ENCODE measurements around the gene HNRNPC. TPM values are rescaled to one million over a fixed set of nuclear protein-coding genes. Genes with fewer than 3 reads are reported as not detected.
"Not testable (repeated sequence)": the region's sequence is repeated elsewhere in the genome, so short reads cannot be mapped to it uniquely, and the experiment has no call there.

The HNRNPC gene
- total RNA-seq, 1 experiment from 2014 or later: 877 TPM

DNA sequence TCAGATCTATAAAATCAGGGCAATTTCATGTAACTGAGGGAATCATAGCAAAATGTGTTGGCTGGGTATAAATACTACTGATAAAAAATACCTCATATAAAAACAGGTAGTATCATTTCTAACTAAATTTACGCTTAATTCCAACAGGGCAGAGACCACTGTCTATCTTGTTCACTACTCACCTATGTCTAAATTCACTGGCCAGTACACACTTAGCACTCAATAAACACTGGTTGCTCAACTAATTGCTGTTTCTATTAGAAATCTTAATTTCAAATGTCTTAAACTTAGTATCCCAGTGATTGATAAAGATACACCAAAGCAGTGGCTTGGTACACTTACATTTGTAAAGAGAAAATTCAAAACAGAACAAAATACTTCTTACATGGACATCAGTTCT lies 55.6 kb downstream of the HNRNPC start:
- DNase-seq (ENCODE audit: low read depth): no peak

DNA sequence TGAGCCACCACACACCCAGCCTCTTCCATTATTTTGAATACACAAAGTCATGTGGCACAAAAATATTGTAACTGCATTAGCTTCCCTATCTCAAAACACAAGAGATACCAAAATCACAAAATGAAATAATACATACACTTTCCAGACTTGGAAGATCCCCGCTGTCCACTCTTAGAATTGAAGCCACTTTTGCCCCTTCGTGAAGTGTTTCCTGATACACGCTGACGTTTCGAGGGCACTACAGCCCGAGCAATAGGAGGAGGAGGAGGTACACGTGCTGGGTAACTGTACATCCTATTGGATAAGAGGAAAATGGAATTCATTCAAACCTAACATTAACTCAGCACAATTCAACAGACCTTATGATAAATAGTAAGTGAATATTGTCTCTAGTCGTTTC lies 56.4 kb downstream of the HNRNPC start:
- DNase-seq (ENCODE audit: low read depth): not testable (repeated sequence)

DNA sequence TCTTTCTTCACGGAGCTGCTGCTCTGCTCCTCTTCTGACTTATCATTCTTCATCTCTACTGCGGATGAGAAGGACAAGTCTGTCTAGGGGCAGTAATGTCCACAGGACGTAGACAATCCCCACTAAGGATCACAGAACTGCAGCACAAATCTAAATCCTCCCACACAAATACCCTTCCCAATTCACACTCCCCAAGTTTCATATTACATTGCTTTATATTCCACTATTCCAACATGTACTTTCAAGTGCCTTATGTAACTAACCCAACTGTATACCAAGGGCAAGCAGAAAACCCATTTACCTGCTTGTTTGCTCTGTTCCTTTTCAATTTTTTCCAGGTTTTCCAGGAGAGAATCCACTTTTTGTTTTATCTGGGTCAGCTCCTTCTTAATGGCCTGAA lies 57.7 kb downstream of the HNRNPC start:
- no peak for DNase-seq (ENCODE audit: low read depth)

DNA sequence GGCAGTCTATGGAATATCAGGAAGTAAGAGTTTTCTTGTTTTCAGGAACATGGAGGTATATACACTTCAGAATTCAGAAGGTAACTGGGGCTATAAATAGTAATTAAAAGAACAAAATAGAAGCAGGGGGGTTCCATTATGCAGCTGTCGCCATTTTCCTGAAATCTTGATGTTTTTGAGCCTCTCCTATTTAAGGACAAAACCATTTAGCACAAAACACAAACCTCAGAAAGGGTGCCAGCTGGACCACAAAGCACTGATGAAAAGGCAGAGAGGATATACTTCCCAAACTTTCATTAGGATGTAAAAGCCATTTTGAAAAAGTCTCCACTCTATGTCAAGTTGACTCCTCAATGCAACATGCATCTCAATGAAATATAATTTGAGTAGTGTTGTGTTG lies 59.2 kb downstream of the HNRNPC start:
- DNase-seq (ENCODE audit: low read depth): no peak

DNA sequence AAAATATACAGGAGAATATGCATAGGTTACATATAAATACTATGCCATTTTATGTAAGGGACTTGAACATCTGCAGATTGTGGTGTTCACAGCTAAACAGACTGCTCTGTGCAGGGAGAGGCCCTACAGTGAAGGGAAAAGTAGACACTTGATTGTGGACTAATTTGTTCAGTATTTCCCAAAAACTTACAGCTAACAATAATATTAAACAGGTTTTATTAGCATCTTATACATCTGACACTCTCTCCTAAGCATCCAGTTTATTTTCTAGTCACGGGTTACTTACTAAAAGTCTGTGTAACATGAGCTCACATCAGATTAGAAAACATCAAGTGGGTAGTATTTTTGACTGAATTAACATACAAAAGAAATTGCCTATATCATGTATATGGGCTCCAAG lies 60.1 kb downstream of the HNRNPC start:
- no peak for DNase-seq (ENCODE audit: low read depth)

DNA sequence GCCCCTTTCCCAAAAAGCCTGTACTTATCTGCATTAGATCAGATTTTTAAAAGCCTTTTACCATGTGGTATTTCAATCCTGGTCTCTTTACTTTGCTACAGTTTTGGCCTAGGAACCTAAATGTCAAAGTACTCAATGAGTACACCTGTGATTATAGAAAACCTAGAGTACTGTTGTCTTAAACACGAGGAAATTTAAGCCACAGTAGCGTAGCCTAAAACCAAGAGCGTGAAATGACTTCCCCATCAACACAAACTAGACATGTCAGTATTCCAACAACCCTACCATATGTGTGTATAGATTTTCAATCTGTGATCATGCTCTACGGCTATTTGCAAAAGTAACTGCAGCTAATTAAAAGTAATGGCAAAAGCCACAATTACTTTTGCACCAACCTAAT lies 60.7 kb downstream of the HNRNPC start:
- no peak for DNase-seq (ENCODE audit: low read depth)

DNA sequence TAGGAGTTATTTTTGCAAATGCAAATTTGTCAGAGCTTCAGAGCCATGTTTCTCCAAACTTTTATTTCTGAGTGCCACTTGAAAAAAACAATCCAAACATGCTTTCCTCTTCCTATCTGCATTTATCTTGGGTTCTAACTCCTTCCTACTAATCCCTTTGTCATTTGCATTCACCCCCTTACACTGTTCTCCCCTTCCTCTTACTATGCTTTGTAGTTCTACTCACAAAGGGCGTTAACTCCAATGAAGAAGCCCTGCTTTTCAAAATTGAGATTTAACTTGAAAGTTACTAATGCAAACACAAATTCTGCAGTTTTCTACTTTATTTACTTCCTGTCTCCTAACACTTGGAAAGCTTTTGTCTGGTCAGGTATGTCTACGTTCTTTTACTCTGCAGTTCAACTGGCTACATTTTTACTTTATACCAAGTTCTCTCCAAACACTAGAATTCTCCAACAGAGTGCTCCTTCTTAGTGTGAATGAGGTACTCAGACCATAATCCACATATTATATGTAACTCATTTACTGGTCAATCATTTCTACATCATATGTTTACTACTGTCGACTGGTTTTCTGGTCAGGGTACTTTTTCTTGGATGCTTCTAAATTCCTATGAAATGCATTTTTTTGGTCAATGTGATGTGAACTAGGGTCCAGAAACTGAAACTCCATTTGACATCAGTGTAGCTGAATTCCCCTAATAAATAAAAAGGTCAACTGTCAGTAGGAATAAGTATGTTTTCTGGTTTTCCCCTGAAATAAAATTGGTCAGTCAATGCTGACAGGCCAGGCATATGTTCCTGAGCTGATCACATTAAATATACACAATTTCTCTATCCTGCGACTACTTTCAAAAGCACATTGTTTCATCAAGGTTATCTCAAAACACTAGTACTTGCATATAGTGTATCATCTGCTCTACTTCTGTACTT lies 62.2 kb downstream of the HNRNPC start:
- no peak for DNase-seq (ENCODE audit: low read depth)

DNA sequence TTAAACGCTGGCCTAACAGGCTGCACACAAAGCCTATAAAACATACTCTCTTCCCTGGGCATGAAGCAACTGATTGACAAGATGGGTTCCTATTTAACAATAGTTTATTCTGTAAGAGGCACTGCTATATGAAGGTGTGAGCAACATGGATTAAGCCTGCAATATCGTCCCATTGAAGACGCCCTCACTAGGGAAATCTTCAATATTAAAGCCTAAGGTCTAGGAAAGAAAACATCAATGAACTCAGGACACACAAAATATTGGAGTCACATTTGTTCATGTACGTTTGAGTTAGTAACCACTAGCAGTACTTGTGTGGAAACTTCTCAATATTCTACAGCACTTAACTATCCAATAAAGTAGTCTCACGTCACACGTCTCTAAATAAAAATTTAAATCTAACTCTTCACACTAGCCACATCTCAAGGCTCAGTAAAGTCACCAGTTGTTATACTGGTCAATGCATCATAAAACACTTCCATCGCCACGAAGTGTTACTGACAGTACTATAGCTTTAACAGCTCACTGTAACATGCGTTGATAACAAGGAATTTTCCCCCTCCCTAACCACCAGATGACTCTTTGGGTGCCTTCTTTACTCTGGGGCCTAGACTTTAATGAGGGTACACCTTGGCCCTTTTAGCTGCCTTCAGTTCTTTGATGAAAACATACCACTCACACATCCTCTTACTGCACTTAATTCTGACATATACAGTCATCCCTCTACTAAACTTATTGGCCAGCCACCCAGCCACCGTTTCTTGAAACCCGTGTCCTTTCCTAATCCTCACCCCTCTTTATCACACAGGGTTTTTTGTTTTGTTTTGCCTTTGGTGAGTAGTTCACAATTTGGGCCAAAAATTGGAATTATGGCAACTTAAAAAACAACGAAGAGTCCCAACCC lies 63.3 kb downstream of the HNRNPC start:
- no peak for DNase-seq (ENCODE audit: low read depth)

DNA sequence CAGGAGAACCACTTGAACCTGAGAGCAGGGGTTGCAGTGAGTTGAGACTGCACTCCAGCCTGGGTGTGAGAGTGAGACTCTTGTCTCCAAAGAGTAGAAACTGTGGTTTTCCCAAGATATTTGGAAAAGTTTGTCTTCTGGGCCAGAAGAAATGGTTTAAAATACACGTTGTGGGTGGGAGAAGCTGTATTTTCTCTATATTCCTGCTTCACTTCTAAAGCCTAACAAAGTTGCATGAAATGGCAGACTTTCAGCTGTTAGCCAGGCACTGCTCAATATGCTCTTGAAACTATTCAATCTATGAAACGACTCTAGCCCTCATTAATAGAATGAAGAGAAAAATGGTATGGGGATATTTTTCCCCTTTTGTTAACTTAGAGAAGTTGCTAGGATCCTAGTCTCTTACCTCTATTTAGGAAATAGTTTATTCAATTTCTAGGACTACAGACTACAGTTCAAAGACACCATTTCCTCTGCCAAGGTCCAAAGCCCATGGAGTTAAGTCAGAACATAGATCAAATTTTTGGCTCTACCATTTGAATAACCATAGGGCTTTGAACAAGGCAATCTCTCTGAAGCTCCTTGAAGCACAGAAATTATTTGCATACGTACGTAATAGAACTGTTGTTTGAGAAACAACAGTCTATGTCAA lies 64.1 kb downstream of the HNRNPC start:
- DNase-seq (ENCODE audit: low read depth): no peak

DNA sequence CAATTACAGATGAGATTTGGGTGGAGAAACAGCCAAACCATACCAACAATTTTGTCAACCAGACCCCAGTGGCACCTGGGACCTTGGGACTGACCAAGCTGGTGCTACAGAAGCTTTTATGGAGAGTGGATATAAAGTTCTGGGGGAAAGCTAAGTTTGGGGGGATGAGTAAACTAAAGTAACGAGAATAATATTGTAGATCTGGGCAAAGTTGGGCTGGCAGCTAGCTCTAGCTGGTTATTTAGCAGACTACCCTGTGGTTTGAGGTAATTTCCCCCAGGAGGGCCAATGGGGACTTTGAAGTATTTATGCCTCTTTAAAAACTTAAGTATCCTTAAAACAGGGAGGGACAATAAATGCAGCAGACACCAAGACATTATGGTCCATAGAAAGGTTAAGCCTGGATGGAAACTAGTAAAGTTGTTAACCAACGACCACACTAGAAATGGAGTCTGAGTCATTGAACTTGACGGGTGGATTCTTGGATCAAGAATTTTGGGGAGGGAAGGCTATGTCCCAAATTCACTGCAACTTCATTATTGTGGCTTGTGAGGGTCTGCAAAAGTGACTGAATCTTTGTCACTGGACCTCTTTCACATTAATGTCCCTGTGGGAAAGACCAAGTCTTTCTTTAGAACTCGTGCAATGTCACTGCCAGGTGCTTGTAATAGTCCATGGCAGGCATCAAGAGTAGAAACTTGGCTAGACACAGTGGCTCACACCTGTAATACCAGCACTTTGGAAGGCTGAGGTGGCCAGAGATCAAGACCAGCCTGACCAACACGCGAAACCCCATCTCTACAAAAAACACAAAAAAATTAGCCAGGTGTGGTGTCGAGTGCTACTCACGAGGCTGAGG lies 64.8 kb downstream of the HNRNPC start:
- DNase-seq (ENCODE audit: low read depth): no peak

DNA sequence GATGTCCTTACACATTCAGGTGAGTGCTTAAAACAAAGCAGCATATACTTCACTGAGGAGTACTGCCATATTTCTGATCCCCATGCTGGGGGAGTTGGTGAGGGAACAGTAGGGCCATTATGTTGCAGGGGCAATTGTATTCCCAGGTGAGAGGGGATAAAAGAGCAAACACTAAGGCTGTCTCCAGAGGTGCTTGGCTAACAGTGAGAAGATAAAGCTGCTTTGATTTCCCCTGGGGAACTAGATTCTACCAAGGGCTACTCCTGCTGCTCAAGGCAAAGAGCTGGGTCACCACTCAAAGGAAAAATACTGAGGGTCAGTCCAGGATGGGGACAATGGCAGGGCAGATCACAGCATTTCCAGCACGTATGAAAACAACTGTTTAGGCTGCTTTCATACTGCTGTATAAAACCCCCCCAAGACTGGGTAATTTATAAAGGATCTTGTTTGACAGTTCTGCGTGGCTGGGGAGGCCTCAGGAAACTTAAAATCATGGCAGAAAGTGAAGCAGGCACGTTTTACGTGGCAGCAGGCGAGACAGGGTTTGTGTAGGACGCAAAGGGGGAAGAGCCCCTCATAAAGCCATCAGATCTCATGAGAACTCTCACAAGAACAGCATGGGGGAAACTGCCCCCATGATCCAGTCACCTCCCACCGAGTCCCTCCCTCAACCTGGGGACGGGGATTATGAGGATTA lies 65.6 kb downstream of the HNRNPC start:
- no peak for DNase-seq (ENCODE audit: low read depth)

DNA sequence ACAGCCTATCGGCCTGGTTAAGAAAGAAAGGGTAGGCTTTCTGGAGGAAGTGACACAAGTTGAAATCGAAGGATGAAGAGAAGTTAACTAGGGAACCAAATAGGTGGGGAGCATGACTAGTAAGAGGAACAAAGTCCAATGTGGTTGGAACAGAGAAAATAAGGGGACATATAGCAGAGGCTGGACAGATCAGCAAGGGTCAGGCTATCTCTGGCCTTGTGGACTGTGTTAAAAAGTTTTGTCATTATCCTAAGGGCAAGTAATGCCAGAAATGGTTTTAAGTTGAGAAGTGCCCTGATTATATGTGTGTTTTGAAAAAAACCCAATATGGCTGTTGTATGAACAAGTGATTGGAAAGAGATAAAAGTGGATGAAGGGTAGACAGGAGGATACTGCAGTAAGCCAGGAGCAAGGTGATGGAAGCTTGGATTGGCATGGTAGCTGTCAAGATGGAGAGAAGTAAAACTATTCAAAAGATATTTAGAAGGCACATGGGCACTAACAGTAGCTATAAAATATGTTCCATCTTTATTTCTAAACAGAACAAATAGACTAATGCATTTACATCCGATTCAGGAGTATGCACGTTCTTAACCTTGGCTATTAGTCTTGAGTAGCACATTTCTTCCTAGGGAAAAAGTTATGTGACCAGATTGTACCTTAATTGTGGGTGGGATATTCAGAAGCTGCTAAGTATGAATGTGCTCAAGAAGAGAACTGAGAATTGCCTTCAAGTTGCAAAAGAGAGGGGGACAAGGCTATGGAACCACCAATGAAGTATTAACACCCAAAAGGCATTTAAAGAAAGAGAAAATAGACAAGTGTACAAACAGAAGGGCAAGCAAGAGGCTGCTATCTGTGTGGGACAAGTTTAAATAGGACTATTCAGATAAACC lies 66.5 kb downstream of the HNRNPC start:
- DNase-seq (ENCODE audit: low read depth): no peak

DNA sequence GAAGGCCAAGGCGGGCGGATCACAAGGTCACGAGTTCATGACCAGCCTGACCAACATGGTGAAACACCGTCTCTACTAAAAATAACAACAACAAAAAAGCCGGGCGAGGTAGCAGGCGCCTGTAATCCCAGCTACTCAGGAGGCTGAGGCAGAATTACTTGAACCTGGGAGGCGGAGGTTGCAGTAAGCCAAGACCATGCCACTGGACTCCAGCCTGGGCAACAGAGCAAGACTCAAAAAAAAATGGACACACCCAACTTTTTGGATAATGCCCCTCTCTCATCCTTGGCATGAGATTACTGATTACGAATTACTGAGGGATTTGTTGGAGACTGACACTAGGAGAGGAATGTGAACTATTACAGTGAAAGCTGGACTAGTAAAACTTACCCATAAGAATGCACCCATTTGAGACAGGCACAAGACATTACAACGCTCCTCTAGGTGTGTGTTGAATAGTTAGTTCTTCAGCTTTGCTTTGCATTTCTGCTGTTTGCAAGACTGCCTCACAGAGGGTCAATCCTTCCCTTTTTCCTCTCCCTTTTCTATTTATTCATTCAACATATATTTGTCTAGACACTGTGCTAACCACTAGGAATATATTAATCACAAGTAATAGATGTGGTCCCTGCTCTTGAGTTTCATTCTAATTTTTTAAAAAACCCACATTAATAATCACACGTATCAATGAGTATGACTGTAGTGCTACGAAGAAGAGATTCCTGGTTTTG lies 67.3 kb downstream of the HNRNPC start:
- DNase-seq (ENCODE audit: low read depth): no peak

DNA sequence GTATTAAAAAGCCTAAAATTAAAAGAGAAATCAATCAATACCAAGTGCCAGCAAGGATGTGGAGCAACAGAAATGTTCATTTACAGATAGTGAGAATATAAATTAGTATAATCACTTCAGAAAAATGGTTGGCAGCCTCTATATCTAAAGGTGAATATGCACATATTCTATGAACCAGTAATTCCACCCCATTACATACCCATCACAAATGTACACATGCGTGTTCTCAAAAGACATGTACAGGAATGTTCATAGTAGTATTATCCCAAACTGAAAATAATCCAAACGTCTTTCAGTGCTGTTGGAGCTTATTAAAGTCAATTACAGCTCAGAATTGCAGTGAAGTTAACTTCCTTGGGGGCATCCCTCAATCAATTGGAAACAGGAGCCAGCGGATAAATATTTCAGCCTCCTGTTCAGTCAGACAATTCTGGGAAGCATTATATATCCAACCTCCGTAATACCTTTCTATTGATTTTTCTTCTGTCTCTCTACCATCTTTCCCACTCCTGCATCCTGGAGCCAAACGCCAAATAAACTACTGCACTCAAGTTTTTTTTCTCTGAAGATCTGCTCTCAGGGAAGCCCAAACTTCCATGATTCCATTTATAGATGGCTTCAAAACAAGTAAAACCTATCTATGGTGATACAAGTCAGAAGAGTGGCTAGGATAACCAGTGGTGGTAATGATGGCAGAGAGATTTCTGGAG lies 68.3 kb downstream of the HNRNPC start:
- DNase-seq (ENCODE audit: low read depth): no peak

DNA sequence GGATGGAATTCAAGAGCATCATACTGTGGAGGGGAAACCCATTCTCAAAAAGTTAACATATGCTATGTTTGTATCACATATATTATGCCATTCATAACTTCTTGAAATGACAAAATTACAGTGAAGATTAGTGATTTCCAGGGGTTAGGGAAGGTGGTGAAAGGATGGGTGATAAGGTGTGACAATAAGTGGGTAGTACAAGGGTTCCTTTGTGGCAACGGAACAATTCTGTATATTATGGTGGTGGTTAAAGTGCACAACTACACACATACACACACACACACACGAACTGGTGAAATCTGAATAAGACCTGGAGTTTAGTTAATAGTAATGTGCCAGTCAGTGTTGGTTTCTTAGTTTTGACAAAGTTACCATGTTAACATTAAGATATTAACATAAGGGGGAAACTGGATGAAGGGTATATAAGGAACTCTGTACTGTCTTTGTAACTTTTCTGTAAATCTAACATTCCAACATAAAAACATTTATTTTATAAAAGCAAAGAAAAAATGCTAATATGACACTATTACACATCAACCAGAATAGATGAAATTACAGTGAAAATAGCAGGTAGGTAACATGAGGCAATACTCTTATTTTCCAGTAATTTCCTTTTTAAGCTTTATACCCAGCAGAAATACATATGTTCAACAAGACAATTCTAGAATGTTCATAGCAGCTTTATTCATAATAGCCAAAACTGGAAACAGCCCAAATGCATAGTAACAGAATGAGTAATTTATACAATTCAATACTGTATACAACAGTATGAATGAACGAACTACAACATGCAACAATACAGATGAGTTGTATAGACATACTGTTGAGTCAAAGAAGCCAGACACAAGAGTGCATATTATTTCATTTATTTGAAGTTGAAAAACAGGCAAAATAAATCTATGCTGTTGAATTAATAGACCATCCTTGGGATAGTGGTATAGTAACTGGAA lies 69.4 kb downstream of the HNRNPC start:
- no peak for DNase-seq (ENCODE audit: low read depth)

DNA sequence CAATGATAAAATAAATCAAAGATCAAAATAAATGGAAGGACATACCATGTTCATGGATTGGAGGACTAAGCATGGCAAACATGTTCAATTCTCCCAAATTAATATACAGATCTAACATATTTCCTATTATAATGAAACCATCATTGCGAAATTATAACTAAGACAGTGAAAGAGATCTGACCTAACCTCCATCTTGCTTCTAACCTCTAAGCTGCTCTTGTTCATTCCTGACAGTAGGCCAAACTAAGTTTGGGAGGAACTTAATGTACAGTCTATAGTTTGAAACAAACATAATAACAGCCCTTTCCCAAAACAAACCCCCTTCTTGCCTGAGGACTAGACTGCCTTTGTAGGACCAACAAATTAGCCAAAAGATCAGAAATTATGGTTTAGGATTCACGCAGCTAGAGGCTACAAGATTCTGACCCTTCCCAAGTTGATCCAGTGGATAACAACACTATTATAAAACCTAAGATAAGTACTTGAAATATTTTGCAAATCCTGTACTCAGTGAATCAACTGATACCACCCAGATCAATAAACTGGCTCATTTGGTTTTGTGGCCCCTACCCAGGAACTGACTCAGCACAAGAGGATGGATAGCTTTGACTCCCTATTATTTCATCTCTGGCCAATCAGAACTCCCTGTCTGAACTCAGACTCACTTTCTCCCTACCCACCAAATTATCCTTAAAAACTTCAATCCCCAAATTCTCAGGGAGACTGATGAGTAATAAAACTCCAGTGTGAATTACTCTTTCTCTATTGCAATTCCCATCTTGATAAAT lies 71.6 kb downstream of the HNRNPC start:
- DNase-seq (ENCODE audit: low read depth): no peak

Data from LHCN-M2 (cell line).